Naive B cell (primary cell): ENCODE data around the gene STXBP6. TPM values are rescaled to one million over a fixed set of nuclear protein-coding genes. Genes with fewer than 3 reads are reported as not detected.

Source experiments
- ATAC-seq, 2 donors: fragments of 150-1000 bp; cut with Tn5 transposase; 2 replicates each; pipeline ENCODE4 v1.10.0; 2021; ENCODE audit warnings: low read depth in 2 of 2, mild to moderate bottlenecking in 2 of 2, moderate library complexity in 2 of 2
- DNase-seq: peaks from one replicate; pipeline ENCODE4 v3.0.0; 2022
- H3K27ac Mint-ChIP-seq, 6 donors: one replicate each; pipeline ENCODE4 v1.8.0; 2020 to 2022; ENCODE audit warnings: mild to moderate bottlenecking in 6 of 6, mixed read lengths in 6 of 6, moderate library complexity in 5 of 6, inconsistent platforms in 2 of 6
- H3K27me3 Mint-ChIP-seq, 3 donors: one replicate each; pipeline ENCODE4 v1.8.0; 2021 to 2022; ENCODE audit warnings: mixed read lengths in 3 of 3, mild to moderate bottlenecking in 1 of 3
- H3K36me3 Mint-ChIP-seq, 2 donors: one replicate each; pipeline ENCODE4 v1.8.0; 2020 to 2022; ENCODE audit warnings: mixed read lengths in 2 of 2, inconsistent platforms in 1 of 2, mild to moderate bottlenecking in 1 of 2
- H3K4me1 Mint-ChIP-seq, 3 donors: one replicate each; pipeline ENCODE4 v1.8.0; 2020 to 2022; ENCODE audit warnings: mixed read lengths in 3 of 3, inconsistent platforms in 1 of 3, mild to moderate bottlenecking in 1 of 3, moderate library complexity in 1 of 3
- H3K4me3 Mint-ChIP-seq, 8 donors: one replicate each; pipeline ENCODE4 v1.8.0; 2020 to 2022; ENCODE audit warnings: mild to moderate bottlenecking in 8 of 8, mixed read lengths in 8 of 8, moderate library complexity in 8 of 8, inconsistent platforms in 2 of 8
- H3K9me3 Mint-ChIP-seq, 7 donors: one replicate each; pipeline ENCODE4 v1.8.0; 2020 to 2022; ENCODE audit warnings: mixed read lengths in 7 of 7, mild to moderate bottlenecking in 5 of 7, inconsistent platforms in 2 of 7, moderate library complexity in 1 of 7
- polyA plus RNA-seq, 6 donors: library from polyadenylated mRNA; unstranded; fragments of 300-500 nt; fragmentation: Illumina TruSeq; gene quantifications; one replicate each; pipeline ENCODE4 v1.2.3, GENCODE V29; 2021; ENCODE audit warnings: low read depth in 6 of 6

STXBP6 gene
- not detected for polyA plus RNA-seq

- Mint-ChIP-seq H3K9me3 (peaks cover 0 to 2% (median 0%) of the 10 kb centered on the region in 7 donors), H3K27ac (no peak within 1 kb of the TSS), H3K4me3 (peak within 1 kb of the TSS in 7 of 8 donors; percentile 13 to 78 (median 53)), H3K36me3 (peaks cover 5 to 6% of the 10 kb centered on the region in 2 donors), H3K4me1 (peaks cover 7 to 14% (median 8%) of the 10 kb centered on the region in 3 donors), H3K27me3 (peaks cover 61 to 66% (median 66%) of the 10 kb centered on the region in 3 donors)
- ATAC-seq, result no peak
- DNase-seq, result no peak
Observed at GRCh38 chr14:25049568-25050268, at the start of gene STXBP6. STXBP6 (minus strand) TSS chr14:25050147; CDS start chr14:24974818, 75,329 bp downstream.

GRCh38 chr14:25097120-25097519, 47.2 kb upstream of the STXBP6 start:
- peaks cover 19 to 24% (median 22%) of the 10 kb centered on the region in 3 donors for H3K27me3 Mint-ChIP-seq
- no peak for ATAC-seq

GRCh38 chr14:25095736-25096437, 45.9 kb upstream of the STXBP6 start:
- no peak overlapping the region for H3K4me3 Mint-ChIP-seq
- H3K27me3 Mint-ChIP-seq, result peaks cover 25 to 27% (median 26%) of the 10 kb centered on the region in 3 donors
- no peak for ATAC-seq
- no peaks in the 10 kb centered on the region for H3K4me1 Mint-ChIP-seq
- no peak for DNase-seq
- no peaks in the 10 kb centered on the region for H3K36me3 Mint-ChIP-seq
- H3K9me3 Mint-ChIP-seq, result peaks cover 0 to 5% (median 2%) of the 10 kb centered on the region in 7 donors
- H3K27ac Mint-ChIP-seq, result no peak overlapping the region

More at GRCh38 chr14:25097120-25097519, 47.2 kb upstream of the STXBP6 start:
- Mint-ChIP-seq H3K27ac (no peak overlapping the region), H3K9me3 (peaks cover 0 to 5% (median 2%) of the 10 kb centered on the region in 7 donors), H3K4me1 (no peaks in the 10 kb centered on the region), H3K4me3 (no peak overlapping the region), H3K36me3 (no peaks in the 10 kb centered on the region)
- DNase-seq, result no peak

- ATAC-seq, result no peak
- H3K36me3 Mint-ChIP-seq, result no peaks in the 10 kb centered on the region
- H3K4me3 Mint-ChIP-seq, result no peak overlapping the region
Observed at GRCh38 chr14:25094171-25094907, 44.4 kb upstream of the STXBP6 start.

GRCh38 chr14:25092258-25092740, 42.4 kb upstream of the STXBP6 start:
- no peaks in the 10 kb centered on the region for H3K9me3 Mint-ChIP-seq
- no peaks in the 10 kb centered on the region for H3K36me3 Mint-ChIP-seq
- H3K27me3 Mint-ChIP-seq, result peaks cover 35 to 45% (median 41%) of the 10 kb centered on the region in 3 donors
- H3K4me3 Mint-ChIP-seq, result no peak overlapping the region
- no peaks in the 10 kb centered on the region for H3K4me1 Mint-ChIP-seq
- H3K27ac Mint-ChIP-seq, result no peak overlapping the region
- ATAC-seq (no peak), DNase-seq (no peak)

More at GRCh38 chr14:25094171-25094907, 44.4 kb upstream of the STXBP6 start:
- Mint-ChIP-seq H3K27ac (no peak overlapping the region), H3K27me3 (peaks cover 31 to 37% (median 34%) of the 10 kb centered on the region in 3 donors), H3K4me1 (no peaks in the 10 kb centered on the region), H3K9me3 (no peaks in the 10 kb centered on the region)
- DNase-seq, result no peak

GRCh38 chr14:25090716-25091454, 40.9 kb upstream of the STXBP6 start:
- Mint-ChIP-seq H3K36me3 (no peaks in the 10 kb centered on the region), H3K27ac (no peak overlapping the region), H3K4me3 (no peak overlapping the region), H3K4me1 (no peaks in the 10 kb centered on the region), H3K27me3 (peaks cover 37 to 39% (median 38%) of the 10 kb centered on the region in 3 donors), H3K9me3 (no peaks in the 10 kb centered on the region)
- DNase-seq, result no peak
- ATAC-seq, result no peak

GRCh38 chr14:25090256-25090655, 40.3 kb upstream of the STXBP6 start:
- Mint-ChIP-seq H3K36me3 (no peaks in the 10 kb centered on the region), H3K4me1 (no peaks in the 10 kb centered on the region), H3K4me3 (no peak overlapping the region), H3K9me3 (no peaks in the 10 kb centered on the region), H3K27me3 (peaks cover 31 to 37% (median 32%) of the 10 kb centered on the region in 3 donors), H3K27ac (no peak overlapping the region)
- ATAC-seq, result no peak
- DNase-seq, result no peak

- H3K9me3 Mint-ChIP-seq, result no peaks in the 10 kb centered on the region
- no peak for ATAC-seq
Observed at GRCh38 chr14:25089496-25089895, 39.5 kb upstream of the STXBP6 start.

GRCh38 chr14:25086821-25087396, 37.0 kb upstream of the STXBP6 start:
- Mint-ChIP-seq H3K4me3 (no peak overlapping the region), H3K9me3 (no peaks in the 10 kb centered on the region), H3K27me3 (peaks cover 29 to 39% (median 33%) of the 10 kb centered on the region in 3 donors), H3K36me3 (no peaks in the 10 kb centered on the region), H3K4me1 (no peaks in the 10 kb centered on the region), H3K27ac (no peak overlapping the region)
- DNase-seq (no peak), ATAC-seq (no peak)

More at GRCh38 chr14:25089496-25089895, 39.5 kb upstream of the STXBP6 start:
- Mint-ChIP-seq H3K27me3 (peaks cover 23 to 30% (median 27%) of the 10 kb centered on the region in 3 donors), H3K4me3 (no peak overlapping the region), H3K4me1 (no peaks in the 10 kb centered on the region), H3K27ac (no peak overlapping the region), H3K36me3 (no peaks in the 10 kb centered on the region)
- no peak for DNase-seq

- H3K27me3 Mint-ChIP-seq, result peaks cover 25 to 39% (median 32%) of the 10 kb centered on the region in 3 donors
- H3K36me3 Mint-ChIP-seq, result no peaks in the 10 kb centered on the region
- H3K4me3 Mint-ChIP-seq, result no peak overlapping the region
- H3K4me1 Mint-ChIP-seq, result no peaks in the 10 kb centered on the region
- H3K27ac Mint-ChIP-seq, result no peak overlapping the region
- H3K9me3 Mint-ChIP-seq, result no peaks in the 10 kb centered on the region
- ATAC-seq (no peak), DNase-seq (no peak)
Observed at GRCh38 chr14:25086081-25086480, 36.1 kb upstream of the STXBP6 start.

- Mint-ChIP-seq H3K9me3 (peaks cover 0 to 1% (median 0%) of the 10 kb centered on the region in 7 donors), H3K27ac (no peak overlapping the region), H3K36me3 (no peaks in the 10 kb centered on the region), H3K4me3 (no peak overlapping the region), H3K4me1 (no peaks in the 10 kb centered on the region), H3K27me3 (peaks cover 13 to 26% (median 19%) of the 10 kb centered on the region in 3 donors)
- no peak for DNase-seq
- ATAC-seq, result no peak
Observed at GRCh38 chr14:25080682-25081081, 30.7 kb upstream of the STXBP6 start.

GRCh38 chr14:25079311-25079710, 29.4 kb upstream of the STXBP6 start:
- Mint-ChIP-seq H3K4me3 (no peak overlapping the region), H3K27ac (no peak overlapping the region), H3K36me3 (no peaks in the 10 kb centered on the region), H3K9me3 (peaks cover 0 to 1% (median 0%) of the 10 kb centered on the region in 7 donors), H3K4me1 (no peaks in the 10 kb centered on the region), H3K27me3 (peaks cover 13 to 22% (median 19%) of the 10 kb centered on the region in 3 donors)
- DNase-seq (no peak), ATAC-seq (no peak)
